DND-41 (cell line): ENCODE measurements around the gene SMARCD1.

ENCODE experiments used
- ATAC-seq: fragments of 200-7000 bp; cut with Tn5 transposase; 3 replicates; pipeline ENCODE4 v1.9.1; 2021; ENCODE audit warnings: low read depth; ENCODE audit not compliant: insufficient read depth
- DNase-seq: peaks from one replicate; pipeline ENCODE4 v3.0.0-alpha.2; 2020
- H2AFZ ChIP-seq: 2 replicates; pipeline ENCODE4 v1.6.0; 2012; ENCODE audit warnings: low read depth, low read length
- H3K27ac ChIP-seq: 2 replicates; pipeline ENCODE4 v1.5.1; 2012; ENCODE audit warnings: low read length, inconsistent platforms
- H3K27me3 ChIP-seq: fragments of 200-600 bp; sonication (generic); 2 replicates; pipeline ENCODE4 v1.6.0; 2012; ENCODE audit warnings: low read length, mild to moderate bottlenecking, inconsistent platforms; ENCODE audit not compliant: insufficient read depth, poor library complexity
- H3K36me3 ChIP-seq: 2 replicates; pipeline ENCODE4 v1.5.1; 2012; ENCODE audit warnings: low read length, inconsistent platforms; ENCODE audit not compliant: insufficient read depth
- H3K4me1 ChIP-seq: 2 replicates; pipeline ENCODE4 v1.5.1; 2012; ENCODE audit warnings: mild to moderate bottlenecking, low read length; ENCODE audit not compliant: insufficient read depth
- H3K4me2 ChIP-seq: 2 replicates; pipeline ENCODE4 v1.6.0; 2012; ENCODE audit warnings: mild to moderate bottlenecking, moderate library complexity, low read length, inconsistent platforms; ENCODE audit not compliant: insufficient read depth
- H3K4me3 ChIP-seq, 2 experiments: fragments of 200-600 bp in 1 of 2; shearing (Covaris generic) in 1 of 2; 2 replicates each; pipeline ENCODE4 v1.5.1; 2012 to 2016; ENCODE audit warnings: inconsistent platforms in 2 of 2, low read length in 2 of 2, mild to moderate bottlenecking in 2 of 2, low read depth in 1 of 2, moderate library complexity in 1 of 2
- H3K79me2 ChIP-seq: 2 replicates; pipeline ENCODE4 v1.6.0; 2012; ENCODE audit warnings: low read length, inconsistent platforms; ENCODE audit not compliant: insufficient read depth
- H3K9ac ChIP-seq: 2 replicates; pipeline ENCODE4 v1.6.0; 2012; ENCODE audit warnings: low read depth, mild to moderate bottlenecking, inconsistent platforms, low read length, moderate library complexity
- H3K9me3 ChIP-seq: 2 replicates; pipeline ENCODE4 v1.5.1; 2012; ENCODE audit warnings: low read length, moderate library complexity, mild to moderate bottlenecking, inconsistent platforms; ENCODE audit not compliant: insufficient read depth, severe bottlenecking
- H4K20me1 ChIP-seq: 2 replicates; pipeline ENCODE4 v1.6.0; 2012; ENCODE audit warnings: low read length; ENCODE audit not compliant: insufficient read depth
- CTCF ChIP-seq: IDR thresholded peaks from 2 replicates; pipeline ENCODE4 v1.5.1; 2012; ENCODE audit warnings: borderline replicate concordance, low read length, moderate library complexity, mild to moderate bottlenecking; ENCODE audit not compliant: poor library complexity, severe bottlenecking; ENCODE audit errors: extremely low read depth
- EZH2 ChIP-seq: IDR thresholded peaks from 3 replicates; pipeline ENCODE4 v1.6.1; 2012; ENCODE audit warnings: borderline replicate concordance, low read depth, mild to moderate bottlenecking, moderate library complexity, low read length, inconsistent platforms; ENCODE audit not compliant: severe bottlenecking

The SMARCD1 gene

GRCh38 chr12:50040657-50041056, 44.5 kb upstream of the SMARCD1 start:
- H3K36me3 ChIP-seq: no peaks in the 10 kb centered on the region
- ATAC-seq: no peak

GRCh38 chr12:50041062-50041860, 43.9 kb upstream of the SMARCD1 start:
- Histone ChIP-seq H3K9ac (no peak overlapping the region), H3K27ac (no peak overlapping the region), H3K4me1 (no peaks in the 10 kb centered on the region), H3K4me2 (no peak overlapping the region), H4K20me1 (no peaks in the 10 kb centered on the region), H2AFZ (no peak overlapping the region), H3K4me3 (no peak overlapping the region), H3K36me3 (no peaks in the 10 kb centered on the region), H3K27me3 (peaks cover 4% of the 10 kb centered on the region), H3K9me3 (no peaks in the 10 kb centered on the region), H3K79me2 (no peaks in the 10 kb centered on the region)
- no peak for TF ChIP-seq EZH2
- ATAC-seq: no peak
- DNase-seq: no peak

More at GRCh38 chr12:50040657-50041056, 44.5 kb upstream of the SMARCD1 start:
- no peaks in the 10 kb centered on the region for H3K4me1 ChIP-seq
- H3K27me3 ChIP-seq: peaks cover 4% of the 10 kb centered on the region
- no peaks in the 10 kb centered on the region for H4K20me1 ChIP-seq
- H3K4me2 ChIP-seq: no peak overlapping the region
- H2AFZ ChIP-seq: no peak overlapping the region
- H3K4me3 ChIP-seq: no peak overlapping the region
- no peaks in the 10 kb centered on the region for H3K79me2 ChIP-seq
- no peak for DNase-seq
- no peaks in the 10 kb centered on the region for H3K9me3 ChIP-seq
- H3K9ac ChIP-seq: no peak overlapping the region
- TF ChIP-seq EZH2 (no peak), CTCF (no peak)
- no peak overlapping the region for H3K27ac ChIP-seq

GRCh38 chr12:50041962-50042361, 43.2 kb upstream of the SMARCD1 start:
- Histone ChIP-seq H3K36me3 (no peaks in the 10 kb centered on the region), H3K79me2 (no peaks in the 10 kb centered on the region), H3K4me3 (no peak overlapping the region), H3K27ac (no peak overlapping the region), H3K9ac (no peak overlapping the region), H2AFZ (no peak overlapping the region), H3K27me3 (peaks cover 4% of the 10 kb centered on the region), H3K4me2 (no peak overlapping the region), H3K4me1 (no peaks in the 10 kb centered on the region), H4K20me1 (no peaks in the 10 kb centered on the region), H3K9me3 (no peaks in the 10 kb centered on the region)
- no peak for TF ChIP-seq CTCF
- no peak for TF ChIP-seq EZH2
- ATAC-seq: no peak
- DNase-seq: no peak

GRCh38 chr12:50042693-50043092, 42.4 kb upstream of the SMARCD1 start:
- Histone ChIP-seq H3K36me3 (no peaks in the 10 kb centered on the region), H4K20me1 (no peaks in the 10 kb centered on the region), H3K27me3 (peaks cover 4% of the 10 kb centered on the region), H3K9me3 (no peaks in the 10 kb centered on the region), H3K9ac (no peak overlapping the region), H3K4me3 (no peak overlapping the region), H3K4me1 (no peaks in the 10 kb centered on the region), H3K79me2 (no peaks in the 10 kb centered on the region), H3K4me2 (no peak overlapping the region), H2AFZ (no peak overlapping the region), H3K27ac (no peak overlapping the region)
- ATAC-seq (no peak), DNase-seq (no peak)
- TF ChIP-seq EZH2 (no peak), CTCF (no peak)
